ENCODE results near the gene PHF2. TPM values are rescaled to one million over a fixed set of nuclear protein-coding genes. Genes with fewer than 3 reads are reported as not detected.

Gene PHF2
- total and polyA plus RNA-seq, 2 of the 8 experiments (the other 6 are each of a cell fraction or from before 2014, with no cell fraction given): 3.4 to 9.4 TPM

GRCh38 chr9:93612052-93612795 lies 35.8 kb downstream of the PHF2 start (continued):
- TF ChIP-seq ASH2L (IDR thresholded peaks at IDR 0.05; ENCODE audit: low read length) (no peak), HDAC2 (IDR thresholded peaks at IDR 0.05; ENCODE audit: borderline replicate concordance in 1 of 2, low read depth in 2 of 2, low read length in 2 of 2) (no peak), CHD1 (IDR thresholded peaks at IDR 0.05; ENCODE audit: low read depth, low read length) (no peak), CBX8 (IDR thresholded peaks at IDR 0.05; ENCODE audit: borderline replicate concordance, low read depth, low read length) (no peak), HDAC6 (IDR thresholded peaks at IDR 0.05; ENCODE audit: low read depth, low read length) (no peak), SAP30 (IDR thresholded peaks at IDR 0.05; ENCODE audit: insufficient read depth, insufficient replicate concordance, low read length) (no peak)

All from H1 (cell line).